Adrenal gland (tissue), 5 donors: Measurements from ENCODE around the gene LRP8.

Source experiments
- POLR2A ChIP-seq, 2 donors: fragments of 450-650 bp; IDR thresholded peaks; one replicate each; pipeline ENCODE4 v1.6.1; 2017; ENCODE audit warnings: antibody characterized with exemption in 2 of 2, mild to moderate bottlenecking in 2 of 2, moderate library complexity in 1 of 2
- TF ChIP-seq, protein P1 (sequence below), 6 experiments: fragments of 450-650 bp in 4 of 6; fragments of 200-600 bp in 2 of 6; sonication (generic) in 1 of 6; IDR thresholded peaks; 1 replicate in 5 of 6; 2 replicates in 1 of 6; pipeline versions ENCODE4 v1.5.1 to v1.8.0; 2016 to 2021; ENCODE audit warnings: antibody characterized with exemption in 6 of 6, mild to moderate bottlenecking in 2 of 6, moderate library complexity in 1 of 6
- donor health status: DM: no; HTN: no; CAD: no.

GRCh38 chr1:53323316-53323715, 4.6 kb downstream of the LRP8 start:
- TF ChIP-seq, protein P1, sequence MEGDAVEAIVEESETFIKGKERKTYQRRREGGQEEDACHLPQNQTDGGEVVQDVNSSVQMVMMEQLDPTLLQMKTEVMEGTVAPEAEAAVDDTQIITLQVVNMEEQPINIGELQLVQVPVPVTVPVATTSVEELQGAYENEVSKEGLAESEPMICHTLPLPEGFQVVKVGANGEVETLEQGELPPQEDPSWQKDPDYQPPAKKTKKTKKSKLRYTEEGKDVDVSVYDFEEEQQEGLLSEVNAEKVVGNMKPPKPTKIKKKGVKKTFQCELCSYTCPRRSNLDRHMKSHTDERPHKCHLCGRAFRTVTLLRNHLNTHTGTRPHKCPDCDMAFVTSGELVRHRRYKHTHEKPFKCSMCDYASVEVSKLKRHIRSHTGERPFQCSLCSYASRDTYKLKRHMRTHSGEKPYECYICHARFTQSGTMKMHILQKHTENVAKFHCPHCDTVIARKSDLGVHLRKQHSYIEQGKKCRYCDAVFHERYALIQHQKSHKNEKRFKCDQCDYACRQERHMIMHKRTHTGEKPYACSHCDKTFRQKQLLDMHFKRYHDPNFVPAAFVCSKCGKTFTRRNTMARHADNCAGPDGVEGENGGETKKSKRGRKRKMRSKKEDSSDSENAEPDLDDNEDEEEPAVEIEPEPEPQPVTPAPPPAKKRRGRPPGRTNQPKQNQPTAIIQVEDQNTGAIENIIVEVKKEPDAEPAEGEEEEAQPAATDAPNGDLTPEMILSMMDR (IDR thresholded peaks at IDR 0.05) = no peak
- no peak for TF ChIP-seq POLR2A (IDR thresholded peaks at IDR 0.05)
